ENCODE results near the gene ACADVL.

- TF ChIP-seq, protein P1, sequence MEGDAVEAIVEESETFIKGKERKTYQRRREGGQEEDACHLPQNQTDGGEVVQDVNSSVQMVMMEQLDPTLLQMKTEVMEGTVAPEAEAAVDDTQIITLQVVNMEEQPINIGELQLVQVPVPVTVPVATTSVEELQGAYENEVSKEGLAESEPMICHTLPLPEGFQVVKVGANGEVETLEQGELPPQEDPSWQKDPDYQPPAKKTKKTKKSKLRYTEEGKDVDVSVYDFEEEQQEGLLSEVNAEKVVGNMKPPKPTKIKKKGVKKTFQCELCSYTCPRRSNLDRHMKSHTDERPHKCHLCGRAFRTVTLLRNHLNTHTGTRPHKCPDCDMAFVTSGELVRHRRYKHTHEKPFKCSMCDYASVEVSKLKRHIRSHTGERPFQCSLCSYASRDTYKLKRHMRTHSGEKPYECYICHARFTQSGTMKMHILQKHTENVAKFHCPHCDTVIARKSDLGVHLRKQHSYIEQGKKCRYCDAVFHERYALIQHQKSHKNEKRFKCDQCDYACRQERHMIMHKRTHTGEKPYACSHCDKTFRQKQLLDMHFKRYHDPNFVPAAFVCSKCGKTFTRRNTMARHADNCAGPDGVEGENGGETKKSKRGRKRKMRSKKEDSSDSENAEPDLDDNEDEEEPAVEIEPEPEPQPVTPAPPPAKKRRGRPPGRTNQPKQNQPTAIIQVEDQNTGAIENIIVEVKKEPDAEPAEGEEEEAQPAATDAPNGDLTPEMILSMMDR (IDR thresholded peaks at IDR 0.05): no peak
- TF ChIP-seq EZH2 (IDR thresholded peaks at IDR 0.05; ENCODE audit: borderline replicate concordance, insufficient read depth, low read depth, low read length, poor library complexity, severe bottlenecking): no peak
These were observed 14.2 kb upstream of the ACADVL start for GRCh38 chr17:7205561-7205960.

All from B cell (primary cell).